Pons (tissue), 1 donor: ENCODE data around the gene IL18BP.

Experiments
- DNase-seq: peaks from one replicate; pipeline ENCODE4 v3.0.0-alpha.2; 2016; ENCODE audit warnings: low spot score

Gene IL18BP

DNA sequence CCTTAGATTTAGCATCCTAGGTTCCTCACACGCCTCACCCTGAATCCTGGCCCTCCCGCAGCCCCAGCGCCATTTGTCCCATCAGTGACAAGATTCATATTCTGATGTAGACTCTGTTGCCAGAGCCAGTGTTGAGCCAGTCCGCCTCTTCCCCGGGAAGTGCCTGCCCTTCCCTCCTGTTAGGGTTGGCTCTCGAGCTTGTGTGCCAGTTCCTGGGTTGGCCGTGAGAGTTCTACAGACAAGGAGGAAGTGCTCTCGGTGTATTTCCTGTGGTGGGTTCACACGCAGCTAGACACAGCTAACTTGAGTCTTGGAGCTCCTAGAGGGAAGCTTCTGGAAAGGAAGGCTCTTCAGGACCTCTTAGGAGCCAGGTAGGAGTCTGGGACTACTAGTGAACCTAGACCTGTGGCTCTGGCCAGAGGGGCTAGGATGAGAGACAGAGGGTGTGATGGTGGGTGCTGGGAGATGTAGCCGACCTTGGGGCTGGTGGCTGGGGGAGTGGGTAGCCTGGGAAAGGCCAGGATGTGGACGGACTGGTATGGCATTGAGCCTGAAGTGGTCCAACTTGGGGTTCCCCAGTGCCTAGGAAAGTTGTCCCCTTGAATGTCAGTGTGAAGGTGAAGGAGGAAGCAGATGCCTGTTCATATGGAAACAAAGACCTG is at the start of gene IL18BP:
Gene IL18BP, plus strand, starts transcription at position 261 of the 662 bp plus-strand sequence. CDS start 1,076 bp downstream, outside the sequence.
- DNase-seq: peak; percentile 64

DNA sequence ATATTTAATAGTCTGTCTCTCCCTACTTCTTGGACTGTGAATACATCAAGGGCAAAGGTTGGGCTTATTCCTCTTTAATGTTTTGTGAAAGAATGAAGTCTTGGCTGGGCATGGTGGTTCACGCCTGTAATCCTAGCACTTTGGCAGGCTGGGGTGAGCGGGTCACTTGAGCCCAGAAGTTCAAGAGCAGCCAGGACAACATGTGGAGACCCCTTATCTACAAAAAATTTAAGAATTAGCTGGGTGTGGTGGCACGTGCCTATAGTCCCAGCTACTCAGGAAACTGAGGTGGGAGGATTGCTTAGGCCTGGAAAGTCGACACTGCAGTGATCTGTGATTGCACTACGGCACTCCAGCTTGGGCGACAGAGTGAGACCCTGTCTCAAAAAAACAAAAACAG is 49.7 kb upstream of the IL18BP start:
- DNase-seq: no peak

DNA sequence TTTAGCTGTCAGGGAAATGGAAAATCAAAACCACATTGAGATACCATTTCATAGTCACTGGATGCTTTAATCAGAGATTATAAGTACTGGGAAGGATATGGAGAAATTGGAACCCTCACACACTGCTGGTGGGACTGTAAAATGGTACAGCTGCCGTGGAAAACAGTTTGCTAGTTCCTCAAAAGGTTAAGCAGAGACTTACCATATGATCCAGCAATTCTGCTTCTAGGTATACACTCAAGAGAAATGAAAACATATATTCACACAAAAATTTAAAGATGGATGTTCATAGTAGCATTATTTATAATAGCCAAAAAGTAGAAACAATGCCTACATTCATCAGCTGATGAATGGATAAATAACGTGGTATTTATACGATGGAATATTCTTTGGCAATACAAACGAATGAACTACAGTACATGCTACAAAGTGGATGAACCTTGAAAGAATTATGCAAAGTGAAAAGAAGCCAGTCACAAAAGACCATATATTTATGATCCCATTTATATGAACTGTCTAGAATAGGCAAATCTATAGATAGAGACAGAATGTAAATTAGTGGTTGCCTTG is 46.9 kb upstream of the IL18BP start:
- DNase-seq: no peak

DNA sequence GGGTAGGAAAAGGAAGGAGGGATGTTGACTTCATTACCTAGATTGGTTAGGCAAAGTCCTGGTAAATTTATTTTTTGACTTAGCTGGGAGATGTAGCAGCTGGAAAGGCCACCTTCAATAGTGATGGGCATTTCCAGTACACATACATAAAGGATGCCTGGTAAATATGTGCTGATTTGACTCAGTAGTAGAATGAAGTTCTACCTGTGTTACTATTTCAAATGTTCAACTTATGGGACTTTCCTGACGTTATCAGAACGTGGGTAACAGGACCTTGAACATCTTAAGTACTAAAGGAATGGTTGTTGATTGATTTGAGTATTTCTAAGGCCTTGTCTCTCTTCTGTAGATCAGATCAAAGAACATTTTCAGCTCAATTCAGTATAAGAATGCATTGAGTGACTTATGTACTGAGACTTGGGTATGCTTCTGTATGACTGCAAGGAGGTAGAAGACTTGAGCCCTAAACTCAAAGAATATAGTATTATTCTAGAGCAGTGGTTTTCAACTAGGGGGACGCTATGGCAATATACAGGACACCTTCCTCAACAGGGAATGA is 42.7 kb upstream of the IL18BP start:
- no peak for DNase-seq

DNA sequence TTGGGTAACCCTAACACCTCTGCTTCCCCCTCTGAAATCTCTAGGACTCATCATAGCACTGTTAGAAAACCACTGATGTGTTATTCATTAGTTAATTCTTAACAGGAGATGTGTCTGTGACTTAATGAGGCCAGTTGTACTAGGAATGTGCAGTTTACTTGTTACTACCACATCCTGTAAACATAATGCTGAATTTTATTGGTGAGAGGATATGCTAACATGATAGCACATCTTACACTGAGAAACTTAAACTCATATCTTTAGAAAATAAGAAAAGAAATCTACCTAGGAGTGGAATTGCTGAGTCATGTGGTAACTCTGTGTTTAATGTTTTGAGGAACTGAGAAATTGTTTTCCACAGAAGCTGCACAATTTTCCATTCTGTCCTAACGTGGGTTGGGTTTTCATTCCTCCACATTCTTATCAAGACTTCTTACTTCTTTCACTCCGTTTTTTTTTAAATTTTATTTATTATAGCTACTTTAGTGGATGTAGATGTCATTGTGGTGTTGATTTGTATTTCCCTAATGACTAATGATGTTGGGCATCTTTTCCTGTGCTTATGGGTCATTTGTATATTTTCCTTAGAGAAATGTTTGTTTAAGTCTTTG is 36.2 kb upstream of the IL18BP start:
- DNase-seq: peak; percentile 62

DNA sequence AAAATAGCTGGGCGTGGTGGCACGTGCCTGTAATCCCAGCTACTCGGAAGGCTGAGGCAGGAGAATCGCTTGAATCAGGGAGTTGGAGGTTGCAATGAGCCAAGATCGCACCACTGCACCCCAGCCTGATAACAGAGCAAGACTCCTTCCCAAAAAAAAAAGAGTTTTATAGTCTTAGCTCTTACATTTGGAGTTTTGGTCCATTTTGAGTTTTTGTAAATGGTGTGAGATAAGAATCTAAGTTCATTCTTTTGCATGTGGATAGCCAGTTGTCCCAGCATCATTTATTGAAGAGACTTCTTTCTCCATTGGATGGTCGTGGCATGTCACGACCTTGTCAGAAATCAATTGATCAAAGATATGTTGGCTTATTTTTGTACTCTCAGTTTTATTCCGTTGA is 35.2 kb upstream of the IL18BP start:
- DNase-seq: no peak

DNA sequence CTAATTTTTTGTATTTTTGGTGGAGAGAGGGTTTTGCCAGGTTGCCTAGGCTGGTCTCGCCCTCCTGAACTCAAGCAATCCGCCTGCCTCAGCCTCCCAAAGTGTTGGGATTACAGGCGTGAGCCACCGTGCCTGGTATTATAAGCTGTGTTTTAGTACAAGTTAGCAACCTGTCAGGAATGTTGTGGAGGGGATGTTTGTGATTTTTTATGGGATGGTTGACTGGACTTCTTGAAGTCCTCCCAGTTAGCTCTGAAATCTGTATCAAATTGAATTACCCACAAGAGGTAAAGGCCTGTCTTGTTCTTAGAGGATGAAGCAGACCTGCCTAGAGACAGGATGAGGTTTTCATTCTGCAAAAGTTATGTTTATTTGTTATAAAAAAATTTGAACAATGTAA is 34.1 kb upstream of the IL18BP start:
- no peak for DNase-seq

DNA sequence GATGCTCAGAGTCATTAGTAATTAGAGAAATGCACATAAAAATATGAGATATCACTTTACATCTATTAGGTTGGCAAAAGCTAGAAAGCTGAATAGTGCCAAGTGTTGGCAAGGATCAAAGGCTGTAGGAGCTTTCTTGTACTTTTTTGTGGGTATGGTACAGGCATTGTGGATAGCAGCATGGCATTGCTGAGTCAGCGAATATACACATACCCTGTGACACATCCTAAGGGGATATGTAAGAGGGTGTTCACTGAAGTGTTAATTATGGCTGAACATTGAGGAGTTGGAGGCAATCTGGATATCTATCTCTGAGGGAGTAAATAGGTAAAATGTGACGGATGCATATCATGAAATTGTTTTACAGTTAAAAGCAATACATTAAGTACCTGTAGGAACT is 27.0 kb upstream of the IL18BP start:
- DNase-seq: no peak

DNA sequence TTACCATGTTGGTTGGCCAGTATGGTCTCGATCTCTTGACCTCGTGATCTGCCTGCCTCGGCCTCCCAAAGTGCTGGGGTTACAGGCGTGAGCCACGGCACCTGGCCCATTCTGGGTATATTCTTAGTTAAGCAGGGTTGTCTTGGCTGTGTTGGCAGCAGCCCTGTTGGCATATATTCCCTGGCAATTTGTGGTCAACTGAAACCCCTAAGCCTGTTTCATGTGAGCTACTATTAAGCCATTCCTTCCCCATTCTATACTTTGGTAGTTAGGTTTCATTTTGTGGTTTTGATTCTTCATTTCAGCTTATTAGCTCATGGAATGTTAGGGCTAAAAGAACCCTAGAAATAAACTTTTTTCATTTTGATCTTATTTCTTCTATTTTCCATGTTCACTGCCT is 22.2 kb upstream of the IL18BP start:
- DNase-seq: no peak

DNA sequence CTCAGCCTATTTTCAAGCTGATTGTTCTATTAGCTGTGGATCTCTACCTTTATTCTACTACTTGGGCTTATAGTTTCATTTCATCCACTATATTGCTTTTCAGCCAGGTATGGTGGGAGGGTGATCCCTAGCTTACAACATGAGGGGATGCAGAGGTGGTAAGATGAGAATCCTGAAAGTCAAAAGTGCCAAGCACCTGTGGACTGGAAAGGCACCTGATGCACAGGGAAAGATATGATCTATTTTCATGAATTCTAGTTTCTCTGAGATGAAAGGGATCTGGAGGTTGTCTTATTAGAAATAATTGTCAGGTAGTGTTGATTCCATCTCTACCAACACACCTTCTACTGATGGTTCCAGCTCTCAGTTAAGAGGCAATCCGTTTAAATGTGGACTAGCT is 21.6 kb upstream of the IL18BP start:
- no peak for DNase-seq

DNA sequence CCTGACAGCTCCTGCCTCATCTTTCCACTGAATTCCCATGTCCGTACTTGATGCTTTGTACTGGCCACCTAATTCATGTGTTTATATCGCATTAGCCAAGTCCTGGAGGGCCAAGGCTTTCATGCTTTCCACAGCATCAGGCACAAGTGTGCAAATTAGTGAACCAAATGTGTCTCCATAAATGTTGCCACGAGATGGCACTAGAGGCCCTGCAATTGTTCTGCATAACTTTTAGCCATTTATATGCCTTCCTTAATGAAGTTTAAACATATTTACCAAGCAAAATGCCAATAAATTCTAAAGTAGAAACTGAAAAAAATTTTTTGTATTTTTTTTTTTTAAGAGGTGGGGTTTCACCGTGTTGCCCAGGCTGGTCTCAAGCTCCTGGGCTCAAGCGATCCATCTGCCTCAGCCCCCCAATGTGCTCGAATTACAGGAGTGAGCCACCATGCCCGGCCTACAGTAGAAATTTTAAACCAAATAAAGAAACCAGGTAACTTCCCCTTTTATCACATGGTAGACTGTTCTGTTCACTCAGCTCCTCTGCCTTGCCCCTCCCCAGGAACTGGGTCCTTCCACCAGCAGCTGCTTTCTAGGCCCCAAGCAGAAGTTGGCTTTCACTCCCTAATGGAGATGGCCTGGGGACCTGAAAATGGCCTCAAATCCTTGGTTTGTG is 20.8 kb upstream of the IL18BP start:
- DNase-seq: peak; percentile 82

DNA sequence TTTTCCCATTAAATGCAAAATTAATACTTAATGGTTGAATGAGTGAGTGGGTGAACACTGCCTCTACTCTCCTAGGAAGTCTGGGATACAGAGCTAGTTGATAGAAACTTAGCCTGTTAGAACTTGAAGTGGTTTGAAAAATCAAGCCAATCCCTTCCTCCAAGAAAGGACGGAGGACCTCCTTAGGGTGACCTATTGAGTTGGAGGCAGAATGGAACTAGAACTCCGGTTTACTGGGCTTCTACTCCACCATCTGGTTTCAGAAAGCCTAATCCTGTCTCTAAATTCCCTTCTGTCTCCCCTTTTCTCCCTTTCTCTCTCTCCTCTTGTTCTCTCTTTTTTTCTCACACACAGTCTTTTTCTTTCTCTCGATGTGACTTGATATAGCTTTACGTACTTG is 19.6 kb upstream of the IL18BP start:
- no peak for DNase-seq

DNA sequence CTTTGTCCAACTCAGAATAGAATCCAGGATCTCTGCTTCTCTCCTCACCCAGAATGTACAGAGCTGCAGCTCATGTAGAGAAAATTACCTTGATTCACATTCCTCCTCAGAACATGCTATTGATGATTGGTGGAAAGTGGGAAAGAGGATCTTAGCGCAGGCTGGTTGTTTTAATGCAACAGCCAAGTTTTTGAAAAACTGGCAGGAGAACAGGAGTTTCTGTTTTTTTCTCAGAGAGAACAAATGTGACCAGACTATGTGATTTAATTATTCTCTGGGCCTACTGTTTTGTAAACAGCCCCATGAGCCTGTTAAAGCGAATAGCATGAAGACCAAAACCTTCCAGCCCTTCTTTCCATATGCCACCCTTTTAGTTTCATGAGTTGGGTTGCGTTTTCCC is 19.1 kb upstream of the IL18BP start:
- DNase-seq: peak; percentile 72

DNA sequence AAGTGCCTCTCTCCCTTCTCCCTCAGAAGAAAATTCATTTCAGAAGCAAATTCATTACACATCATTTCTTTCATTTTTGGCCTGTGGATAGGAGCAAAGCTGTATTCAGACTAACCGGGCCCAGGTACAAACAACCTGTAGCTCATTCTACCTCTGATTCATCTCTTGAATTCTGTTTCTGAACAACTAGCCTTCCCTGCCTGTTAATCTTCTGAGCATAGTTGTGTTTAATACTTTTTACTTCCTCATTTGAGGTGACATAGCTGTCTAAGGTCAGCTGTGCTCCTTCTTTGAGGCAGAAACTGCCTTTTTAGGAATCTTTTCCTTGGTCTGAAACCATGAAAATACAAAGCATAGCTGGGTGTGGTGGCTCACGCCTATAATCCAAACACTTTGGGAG is 12.6 kb upstream of the IL18BP start:
- DNase-seq: no peak

DNA sequence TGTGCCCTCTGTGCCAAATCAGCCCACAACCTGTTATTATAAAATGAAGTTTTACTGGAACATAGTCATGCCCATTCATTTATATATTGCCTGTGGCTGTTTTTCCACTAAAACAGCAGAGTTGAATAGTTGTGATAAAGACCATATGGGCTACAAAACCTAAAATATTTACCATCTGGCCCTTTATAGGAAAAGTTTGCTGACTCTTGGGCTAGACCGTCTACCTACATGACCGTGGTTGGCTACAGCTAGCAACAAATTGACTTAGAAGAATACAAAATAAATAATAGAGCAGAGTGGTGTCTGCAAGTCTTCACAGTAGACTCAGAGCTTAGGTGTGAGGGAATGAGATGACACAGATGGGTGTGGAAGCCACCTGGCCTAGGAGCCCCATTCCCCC is 11.2 kb upstream of the IL18BP start:
- DNase-seq: no peak

DNA sequence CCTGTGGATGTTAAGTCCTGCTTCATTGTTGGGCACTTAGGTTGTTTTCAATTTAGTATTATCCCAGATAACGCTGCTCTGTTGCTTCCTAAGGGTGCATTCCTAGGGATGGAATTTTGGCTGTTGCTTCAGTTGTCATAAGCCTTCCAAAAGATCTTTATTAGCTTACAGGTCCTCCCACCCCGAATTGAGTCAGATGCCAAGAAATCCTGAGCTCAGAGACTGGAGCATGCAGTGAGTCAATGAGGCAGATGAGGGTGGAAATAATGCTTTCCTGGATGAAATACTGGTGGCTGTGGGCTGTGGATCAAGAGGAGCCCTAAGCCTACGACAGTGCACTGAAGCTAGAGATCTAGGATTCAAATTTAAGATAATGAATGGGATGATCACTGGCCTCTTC is 10.7 kb upstream of the IL18BP start:
- no peak for DNase-seq

DNA sequence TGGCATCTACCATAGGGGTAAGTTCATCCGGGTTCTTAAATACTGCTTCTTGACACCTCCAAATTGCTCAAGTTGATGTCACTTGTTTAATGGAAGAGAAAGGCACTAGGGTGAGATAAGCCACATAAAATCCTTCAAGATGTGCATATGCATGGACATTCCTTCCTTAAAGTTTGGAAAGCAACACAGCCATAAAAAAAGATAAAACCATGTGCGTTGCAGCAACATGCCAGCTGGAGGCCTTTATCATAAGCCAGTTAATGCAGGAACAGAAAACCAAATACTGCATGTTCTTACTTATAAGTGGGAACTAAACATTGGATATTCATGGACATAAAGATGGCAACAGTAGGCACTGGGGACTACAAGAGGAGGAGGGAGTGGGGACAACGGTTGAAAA is 8.0 kb upstream of the IL18BP start:
- no peak for DNase-seq

DNA sequence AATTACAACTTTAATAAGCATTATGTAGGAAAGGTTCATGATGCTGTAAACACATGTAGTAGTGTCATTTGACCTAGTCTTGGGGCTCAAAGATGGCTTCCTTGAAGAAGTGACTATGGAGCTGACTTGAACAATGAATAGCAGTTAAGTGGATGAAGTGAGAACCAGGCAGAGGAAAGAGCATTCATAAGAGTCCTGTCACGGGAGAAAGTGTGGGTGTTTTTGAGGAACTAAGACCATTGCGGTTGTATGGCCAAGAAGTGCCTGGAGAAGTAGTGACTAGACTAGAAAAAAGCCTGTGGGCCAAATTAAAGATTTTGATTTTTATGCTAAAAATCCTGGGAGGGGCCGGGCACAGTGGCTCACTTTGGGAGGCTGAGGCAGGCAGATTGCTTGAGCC is 7.2 kb upstream of the IL18BP start:
- DNase-seq: peak; percentile 82

DNA sequence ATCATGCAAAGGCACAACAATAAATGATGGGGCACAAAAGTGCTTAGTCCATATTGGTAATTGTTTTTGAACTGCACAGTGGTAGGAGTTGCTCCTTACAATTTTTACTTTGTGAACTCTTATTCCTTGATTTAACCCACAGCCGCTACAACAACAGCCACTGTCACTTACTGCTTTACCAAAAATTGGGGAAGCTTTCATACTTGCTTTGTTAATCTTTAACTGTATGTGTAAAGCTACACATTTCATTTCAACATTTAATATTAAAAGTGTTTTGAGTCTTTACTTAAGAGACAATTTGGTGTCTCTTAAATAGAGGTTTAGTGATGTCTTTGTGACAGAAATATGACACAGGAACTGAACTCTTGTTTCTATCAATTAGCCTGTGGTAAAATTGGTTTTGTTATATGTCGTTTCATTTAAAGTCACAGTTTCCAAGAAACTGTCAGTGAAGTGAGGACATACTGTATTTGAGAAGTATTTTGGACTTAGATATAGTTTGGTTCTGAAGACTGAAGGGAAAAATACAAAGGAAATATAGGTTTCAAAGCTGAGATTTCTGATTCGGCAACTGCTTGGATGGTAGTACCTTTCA is 6.5 kb upstream of the IL18BP start:
- DNase-seq: no peak

DNA sequence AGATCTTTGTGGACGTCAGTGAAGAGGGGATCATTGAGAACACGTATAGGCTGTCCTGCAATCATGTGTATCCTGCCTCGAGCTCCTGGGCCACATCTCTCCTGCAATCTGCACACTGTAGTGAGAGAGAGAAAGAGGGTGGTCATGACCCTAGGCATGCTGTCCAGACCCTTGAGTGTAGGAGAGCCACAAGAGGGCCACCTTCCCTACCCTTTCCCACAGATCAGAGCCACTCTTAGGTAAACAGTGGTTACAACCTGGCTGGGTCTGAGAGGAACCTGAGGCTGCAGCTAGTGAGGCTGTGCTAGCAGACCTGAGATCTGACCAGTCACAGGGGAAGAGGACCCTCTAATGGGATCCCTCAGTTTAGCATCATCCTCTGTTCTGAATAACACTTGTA is 3.9 kb upstream of the IL18BP start:
- DNase-seq: no peak

DNA sequence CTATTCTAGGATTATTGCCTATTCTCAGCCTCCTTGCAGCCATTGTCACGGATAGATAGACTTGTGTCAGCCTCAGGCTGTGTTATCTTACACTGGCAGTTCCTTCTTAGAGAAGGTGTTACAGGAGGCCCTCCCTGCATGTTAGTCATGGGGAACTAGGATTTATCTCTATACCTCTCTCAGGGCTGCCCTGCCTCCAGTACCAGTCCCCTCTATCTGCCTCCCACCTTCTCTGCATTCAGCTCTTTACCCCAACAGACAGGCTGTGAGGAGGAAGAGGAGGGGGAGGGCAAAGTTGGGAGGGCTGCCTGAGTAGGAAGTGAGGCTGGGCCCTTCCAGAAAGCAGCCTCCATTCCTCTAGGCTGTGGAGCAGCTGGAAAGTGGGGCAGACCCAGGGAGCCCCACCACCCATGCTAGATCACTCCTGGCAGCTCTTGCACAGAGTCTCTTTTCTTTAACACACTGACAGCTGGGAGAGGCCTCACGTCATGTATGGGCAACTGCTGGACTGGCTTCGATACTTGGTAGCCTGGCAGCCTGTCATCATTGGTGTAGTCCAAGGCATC is 2.9 kb upstream of the IL18BP start:
- DNase-seq: no peak

DNA sequence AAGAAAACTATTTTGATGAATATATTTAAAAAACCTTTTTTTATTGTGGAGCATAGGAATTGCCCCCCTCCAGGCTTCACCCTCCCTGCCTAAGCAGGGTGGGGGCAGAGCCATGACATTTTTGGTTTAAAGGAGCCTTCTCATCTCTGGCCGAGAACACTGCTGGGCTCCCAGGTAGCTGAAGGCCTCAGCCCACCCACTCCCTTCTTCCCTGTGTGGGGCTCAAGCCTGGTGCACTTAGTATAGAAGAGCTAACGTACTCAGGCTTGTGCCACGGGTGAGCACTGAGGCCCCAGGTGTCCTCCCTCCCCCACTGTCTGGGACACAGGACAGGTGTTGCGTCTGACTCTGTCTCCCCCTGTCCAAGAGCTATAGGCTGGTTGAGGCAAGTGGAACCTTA is 2.2 kb upstream of the IL18BP start:
- DNase-seq: no peak
